ENCODE measurements around the gene FKBP1A.

FKBP1A gene

GRCh38 chr20:1383623-1384404 is 9.0 kb downstream of the FKBP1A start:
- H2AFZ ChIP-seq (ENCODE audit: low read depth) = no peak overlapping the region
- no peak overlapping the region for H3K27ac ChIP-seq
- no peak overlapping the region for H3K4me2 ChIP-seq
- peaks cover 22% of the 10 kb centered on the region for H4K20me1 ChIP-seq (ENCODE audit: insufficient read depth)
- H3K36me3 ChIP-seq (ENCODE audit: insufficient read depth) = no peaks in the 10 kb centered on the region
- H3K79me2 ChIP-seq (ENCODE audit: insufficient read depth, low read depth) = peaks cover 82% of the 10 kb centered on the region
- no peaks in the 10 kb centered on the region for H3K27me3 ChIP-seq (ENCODE audit: insufficient read depth, low read depth)
- H3K4me3 ChIP-seq (IDR thresholded peaks at IDR 0.05; ENCODE audit: insufficient read depth, low read depth, low read length) = no peak overlapping the region
- H3K4me1 ChIP-seq (ENCODE audit: low read depth, poor library complexity, severe bottlenecking) = no peaks in the 10 kb centered on the region
- no peak overlapping the region for H3K9ac ChIP-seq
- no peak for TF ChIP-seq CTCF (conservative IDR thresholded peaks at IDR 0.05; ENCODE audit: low read depth, low read length)

- no peaks in the 10 kb centered on the region for H3K27me3 ChIP-seq (ENCODE audit: insufficient read depth, low read depth)
- no peak overlapping the region for H2AFZ ChIP-seq (ENCODE audit: low read depth)
- H3K9ac ChIP-seq = no peak overlapping the region
- H4K20me1 ChIP-seq (ENCODE audit: insufficient read depth) = peaks cover 24% of the 10 kb centered on the region
- no peaks in the 10 kb centered on the region for H3K36me3 ChIP-seq (ENCODE audit: insufficient read depth)
- H3K4me2 ChIP-seq = no peak overlapping the region
- H3K27ac ChIP-seq = no peak overlapping the region
- H3K4me3 ChIP-seq (IDR thresholded peaks at IDR 0.05; ENCODE audit: insufficient read depth, low read depth, low read length) = no peak overlapping the region
- TF ChIP-seq CTCF (conservative IDR thresholded peaks at IDR 0.05; ENCODE audit: low read depth, low read length) = no peak
- H3K4me1 ChIP-seq (ENCODE audit: low read depth, poor library complexity, severe bottlenecking) = peaks cover 5% of the 10 kb centered on the region
- peaks cover 81% of the 10 kb centered on the region for H3K79me2 ChIP-seq (ENCODE audit: insufficient read depth, low read depth)
Measured at GRCh38 chr20:1382670-1383069, 10.2 kb downstream of the FKBP1A start.

- no peak overlapping the region for H3K9ac ChIP-seq
- peaks cover 6% of the 10 kb centered on the region for H3K4me1 ChIP-seq (ENCODE audit: low read depth, poor library complexity, severe bottlenecking)
- H3K27ac ChIP-seq = no peak overlapping the region
- peaks cover 81% of the 10 kb centered on the region for H3K79me2 ChIP-seq (ENCODE audit: insufficient read depth, low read depth)
- H3K4me2 ChIP-seq = no peak overlapping the region
- H2AFZ ChIP-seq (ENCODE audit: low read depth) = no peak overlapping the region
- no peak overlapping the region for H3K4me3 ChIP-seq (IDR thresholded peaks at IDR 0.05; ENCODE audit: insufficient read depth, low read depth, low read length)
- no peaks in the 10 kb centered on the region for H3K36me3 ChIP-seq (ENCODE audit: insufficient read depth)
- no peaks in the 10 kb centered on the region for H3K27me3 ChIP-seq (ENCODE audit: insufficient read depth, low read depth)
- TF ChIP-seq CTCF (conservative IDR thresholded peaks at IDR 0.05; ENCODE audit: low read depth, low read length) = no peak
- peaks cover 29% of the 10 kb centered on the region for H4K20me1 ChIP-seq (ENCODE audit: insufficient read depth)
Measured at GRCh38 chr20:1381753-1382591, 10.9 kb downstream of the FKBP1A start.

- Histone ChIP-seq H3K27me3 (ENCODE audit: insufficient read depth, low read depth) (no peaks in the 10 kb centered on the region), H3K27ac (no peak overlapping the region), H3K4me2 (no peak overlapping the region), H4K20me1 (ENCODE audit: insufficient read depth) (peaks cover 31% of the 10 kb centered on the region), H3K79me2 (ENCODE audit: insufficient read depth, low read depth) (peaks cover 74% of the 10 kb centered on the region), H3K4me1 (ENCODE audit: low read depth, poor library complexity, severe bottlenecking) (peaks cover 16% of the 10 kb centered on the region), H3K36me3 (ENCODE audit: insufficient read depth) (no peaks in the 10 kb centered on the region), H2AFZ (ENCODE audit: low read depth) (no peak overlapping the region), H3K4me3 (IDR thresholded peaks at IDR 0.05; ENCODE audit: insufficient read depth, low read depth, low read length) (no peak overlapping the region), H3K9ac (no peak overlapping the region)
- TF ChIP-seq CTCF (conservative IDR thresholded peaks at IDR 0.05; ENCODE audit: low read depth, low read length) = no peak
Measured at GRCh38 chr20:1378735-1379125, 14.1 kb downstream of the FKBP1A start.
